HG03095 (cell line): ENCODE data around the gene DBR1.

Source experiments
- ATAC-seq: cut with Tn5 transposase; IDR thresholded peaks from one replicate; pipeline ENCODE4 v1.9.1; 2021; ENCODE audit warnings: moderate library complexity; ENCODE audit not compliant: unreplicated experiment

DBR1 gene, protein sequence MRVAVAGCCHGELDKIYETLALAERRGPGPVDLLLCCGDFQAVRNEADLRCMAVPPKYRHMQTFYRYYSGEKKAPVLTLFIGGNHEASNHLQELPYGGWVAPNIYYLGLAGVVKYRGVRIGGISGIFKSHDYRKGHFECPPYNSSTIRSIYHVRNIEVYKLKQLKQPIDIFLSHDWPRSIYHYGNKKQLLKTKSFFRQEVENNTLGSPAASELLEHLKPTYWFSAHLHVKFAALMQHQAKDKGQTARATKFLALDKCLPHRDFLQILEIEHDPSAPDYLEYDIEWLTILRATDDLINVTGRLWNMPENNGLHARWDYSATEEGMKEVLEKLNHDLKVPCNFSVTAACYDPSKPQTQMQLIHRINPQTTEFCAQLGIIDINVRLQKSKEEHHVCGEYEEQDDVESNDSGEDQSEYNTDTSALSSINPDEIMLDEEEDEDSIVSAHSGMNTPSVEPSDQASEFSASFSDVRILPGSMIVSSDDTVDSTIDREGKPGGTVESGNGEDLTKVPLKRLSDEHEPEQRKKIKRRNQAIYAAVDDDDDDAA

DNA sequence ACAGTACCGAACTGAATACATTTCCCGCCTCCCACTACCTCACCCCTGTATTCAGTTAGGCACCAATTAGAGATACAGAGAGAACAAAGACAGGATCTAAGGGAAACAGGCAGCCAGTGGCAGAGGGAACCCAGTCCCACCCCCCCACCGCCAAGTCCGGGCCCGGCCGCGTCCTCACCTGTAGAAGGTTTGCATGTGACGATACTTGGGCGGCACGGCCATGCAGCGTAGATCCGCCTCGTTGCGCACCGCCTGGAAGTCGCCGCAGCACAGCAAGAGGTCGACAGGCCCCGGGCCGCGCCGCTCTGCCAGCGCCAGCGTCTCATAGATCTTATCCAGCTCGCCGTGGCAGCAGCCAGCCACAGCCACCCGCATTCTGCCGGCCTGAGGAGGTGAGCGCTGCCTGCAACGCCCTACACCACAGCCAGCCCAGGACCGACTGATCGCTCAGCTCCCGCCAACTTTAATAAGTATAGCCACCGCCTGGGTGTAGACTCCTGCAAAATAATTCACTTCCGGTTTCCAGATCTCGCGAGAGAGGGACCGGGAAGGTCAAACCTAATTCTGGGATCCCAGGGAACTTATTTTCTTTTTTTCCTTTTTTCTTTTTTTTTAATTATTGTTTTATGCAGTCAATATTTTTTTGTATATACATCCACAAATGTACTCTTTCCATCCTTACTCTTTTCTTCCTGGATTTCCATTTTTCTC, at the start of gene DBR1:
TSS of gene DBR1 (minus strand) at position 501 of the 711 bp plus-strand sequence. CDS start at position 375, 126 bp downstream.
- ATAC-seq = peak; percentile 89

DNA sequence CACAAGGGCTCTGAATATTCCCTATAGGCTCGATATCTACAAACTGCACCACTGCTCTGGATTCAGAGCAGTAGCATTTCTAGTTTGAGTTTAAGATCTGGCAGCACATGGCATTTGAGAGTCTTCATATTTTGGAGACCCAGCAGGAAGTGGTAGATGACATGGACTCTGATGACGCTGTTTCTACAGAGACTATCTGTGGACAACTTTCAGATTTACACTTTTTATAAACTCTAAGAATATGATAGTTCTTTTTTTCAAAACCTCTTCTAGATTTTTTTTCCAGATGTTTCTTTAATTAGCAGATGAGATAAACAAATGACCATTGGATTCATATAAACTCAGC, 48.2 kb upstream of the DBR1 start:
- ATAC-seq = no peak

DNA sequence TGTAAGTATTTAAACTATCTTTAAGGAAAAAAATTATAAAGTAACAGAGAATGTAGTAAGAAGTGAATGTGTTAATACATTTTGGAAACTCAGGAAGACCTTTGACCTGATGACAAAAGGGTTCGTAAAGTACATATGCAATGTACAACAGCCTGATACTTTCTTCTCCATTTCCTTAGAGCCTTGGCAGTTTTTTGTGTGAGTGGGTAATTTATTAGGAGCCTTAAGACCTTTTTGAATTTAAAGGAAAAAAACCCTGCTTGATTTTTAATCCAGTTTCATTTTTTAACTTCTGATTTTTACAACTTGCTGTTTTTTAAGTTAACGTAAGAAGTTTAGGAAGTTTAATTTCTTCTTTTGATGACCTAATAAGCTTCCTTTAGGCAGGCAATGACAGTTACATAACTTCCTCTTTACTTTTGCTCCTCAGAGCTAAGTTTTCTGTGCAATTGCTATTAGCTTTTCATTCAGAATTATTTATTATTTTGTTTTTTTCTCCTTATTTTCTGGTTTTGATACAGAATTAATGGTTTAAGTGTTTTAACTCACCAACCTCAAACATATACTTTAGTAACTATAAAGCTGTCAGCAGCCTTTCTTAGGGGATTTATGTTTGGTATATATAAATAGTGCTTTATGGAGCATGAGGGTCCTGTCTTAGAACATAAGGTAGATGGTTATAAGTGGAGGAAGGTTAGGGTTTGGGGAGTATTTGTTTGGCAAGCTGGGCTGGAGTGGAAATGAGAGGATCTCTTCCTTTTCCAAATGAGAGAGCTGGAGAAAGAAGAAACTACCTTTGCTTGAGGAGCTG, 47.6 kb upstream of the DBR1 start:
- ATAC-seq = no peak

DNA sequence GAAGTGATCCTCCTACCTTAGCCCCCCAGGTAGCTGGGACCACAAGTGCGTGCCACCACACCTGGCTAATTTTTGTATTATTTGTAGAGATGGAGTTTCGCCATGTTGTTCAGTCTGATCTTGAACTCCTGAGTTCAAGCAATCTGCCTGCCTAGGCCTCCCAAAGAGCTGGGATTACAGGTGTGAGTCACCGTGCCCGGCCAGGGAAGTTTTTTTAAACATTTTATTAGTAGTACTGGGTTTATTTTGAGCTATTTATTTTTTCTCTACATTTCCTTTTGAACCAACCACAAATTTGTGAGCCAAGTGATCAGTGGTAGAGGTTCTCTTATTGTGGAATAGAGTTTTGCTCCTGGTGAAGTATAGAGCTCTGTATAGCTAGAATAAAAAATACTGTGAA, 46.1 kb upstream of the DBR1 start:
- no peak for ATAC-seq

DNA sequence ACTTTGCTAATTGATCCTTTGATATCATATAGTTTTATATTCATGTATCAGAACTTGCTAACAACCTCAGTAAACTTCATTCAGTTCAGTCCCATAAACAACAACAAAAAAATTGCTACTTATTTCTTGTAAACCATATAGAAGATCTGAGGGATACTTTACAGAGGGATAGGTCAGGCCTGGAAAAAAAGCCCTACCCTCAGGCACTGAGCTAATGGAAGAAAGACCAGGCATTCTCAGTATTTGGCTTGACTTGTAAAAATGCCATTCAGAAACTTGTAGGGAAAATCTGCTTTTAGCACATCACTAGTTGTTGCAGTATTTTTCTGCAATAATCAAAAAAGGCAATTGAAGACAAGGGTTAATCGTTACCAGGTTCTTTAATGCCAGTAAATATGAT, 45.5 kb upstream of the DBR1 start:
- ATAC-seq = no peak

DNA sequence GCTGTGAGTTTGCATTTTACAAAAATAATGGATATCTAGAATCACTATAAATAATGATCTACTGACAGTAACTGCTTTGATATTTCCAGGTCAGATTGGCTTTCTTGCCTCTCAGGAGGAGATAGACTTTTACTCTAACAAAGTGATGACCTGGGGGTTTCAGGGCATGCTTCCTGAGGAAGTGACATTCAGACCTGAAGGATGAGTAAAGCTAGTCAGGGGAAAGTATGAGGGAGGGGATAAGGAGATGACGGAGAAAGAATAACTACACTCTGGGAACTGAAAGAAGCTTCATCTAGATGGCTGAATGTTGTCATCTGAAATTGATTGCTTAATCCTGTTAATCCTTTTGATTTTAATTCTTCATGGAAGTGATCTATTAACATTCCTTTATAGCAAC, 44.5 kb upstream of the DBR1 start:
- ATAC-seq = no peak

DNA sequence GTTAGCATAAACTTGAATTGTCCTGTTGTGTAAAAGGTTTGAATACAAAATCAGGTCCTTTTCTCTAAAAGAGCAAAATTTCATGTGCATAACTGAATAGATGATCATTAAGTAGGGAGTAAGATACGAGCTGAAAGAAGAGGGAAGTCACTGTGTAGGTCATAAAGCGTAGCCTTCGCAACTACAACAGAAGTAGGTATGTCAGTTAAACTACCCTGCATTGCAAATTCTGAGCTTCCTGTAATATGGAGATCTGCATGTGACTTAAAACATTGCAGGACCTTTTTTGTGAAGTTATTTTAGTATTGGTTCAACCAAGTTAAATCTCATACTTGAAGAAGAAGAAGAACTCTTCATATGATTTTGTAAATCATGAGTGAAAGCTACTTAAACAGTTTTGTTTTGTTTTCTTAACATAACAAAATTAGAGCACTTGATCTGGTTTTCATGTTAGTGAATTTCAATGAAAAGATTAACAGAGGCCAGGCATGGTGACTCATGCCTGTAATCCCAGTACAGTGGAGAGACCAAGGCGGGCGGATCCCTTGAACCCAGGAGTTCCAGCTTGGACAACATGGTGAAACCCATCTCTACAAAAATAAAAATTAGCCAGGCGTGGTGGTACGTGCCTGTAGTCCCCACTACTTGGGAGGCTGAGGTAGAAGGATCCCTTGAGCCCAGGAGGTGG, 38.8 kb upstream of the DBR1 start:
- ATAC-seq = no peak

DNA sequence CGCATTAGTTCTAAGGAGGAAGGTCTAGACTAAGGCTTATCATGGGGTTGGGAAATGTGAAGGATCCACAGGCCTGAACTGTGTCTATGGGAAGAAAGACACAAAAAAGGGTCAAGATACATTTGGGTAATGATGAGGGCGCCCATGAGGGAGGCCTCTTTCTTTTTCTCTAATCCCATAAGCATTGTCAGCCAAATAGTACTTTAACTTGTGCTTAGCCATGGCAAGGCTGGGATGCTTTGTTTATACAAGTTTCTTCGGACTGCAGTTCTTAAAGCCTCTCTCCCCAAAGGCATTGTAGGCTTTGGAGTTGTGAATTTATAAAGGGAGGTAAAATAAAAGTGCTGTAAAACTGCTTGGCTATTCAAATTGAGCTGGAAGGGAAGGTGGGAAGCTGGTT, 35.8 kb upstream of the DBR1 start:
- ATAC-seq = no peak

DNA sequence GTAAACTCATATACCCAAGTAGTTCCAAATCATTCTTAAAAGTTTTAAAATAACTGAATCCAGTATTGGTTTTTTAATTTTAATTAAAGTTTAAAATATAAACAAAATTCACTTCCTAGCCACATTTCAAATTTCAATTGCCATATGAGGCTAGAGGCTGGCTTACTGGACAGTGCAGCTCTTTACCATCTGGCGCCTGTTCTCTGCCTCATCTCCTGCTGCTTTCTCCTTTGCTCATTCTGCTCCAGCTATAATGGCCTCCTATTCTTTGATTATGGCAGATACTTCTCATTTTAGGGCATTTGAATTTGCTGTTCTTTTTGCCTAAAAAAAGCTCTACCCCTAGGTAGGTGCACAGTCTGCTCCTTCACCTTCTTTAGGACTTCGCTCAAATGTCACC, 31.5 kb upstream of the DBR1 start:
- ATAC-seq = no peak

DNA sequence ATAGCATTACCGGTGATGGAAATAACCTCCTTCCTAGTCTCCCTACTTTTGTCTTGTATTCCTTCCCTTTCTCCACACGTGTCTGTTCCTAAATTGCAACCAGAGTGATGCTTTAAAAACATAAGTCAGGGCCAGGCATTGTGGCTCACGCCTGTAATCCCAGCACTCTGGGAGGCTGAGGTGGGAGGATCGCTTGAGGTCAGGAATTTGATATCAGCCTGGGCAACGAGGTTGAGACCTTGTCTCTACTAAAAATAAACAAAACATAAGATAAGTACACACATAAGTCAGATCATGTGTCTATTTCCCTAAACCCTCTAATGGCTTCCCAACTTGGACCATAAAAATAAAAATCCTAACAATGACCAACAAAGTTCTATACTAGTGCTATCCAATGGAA, 30.8 kb upstream of the DBR1 start:
- no peak for ATAC-seq

DNA sequence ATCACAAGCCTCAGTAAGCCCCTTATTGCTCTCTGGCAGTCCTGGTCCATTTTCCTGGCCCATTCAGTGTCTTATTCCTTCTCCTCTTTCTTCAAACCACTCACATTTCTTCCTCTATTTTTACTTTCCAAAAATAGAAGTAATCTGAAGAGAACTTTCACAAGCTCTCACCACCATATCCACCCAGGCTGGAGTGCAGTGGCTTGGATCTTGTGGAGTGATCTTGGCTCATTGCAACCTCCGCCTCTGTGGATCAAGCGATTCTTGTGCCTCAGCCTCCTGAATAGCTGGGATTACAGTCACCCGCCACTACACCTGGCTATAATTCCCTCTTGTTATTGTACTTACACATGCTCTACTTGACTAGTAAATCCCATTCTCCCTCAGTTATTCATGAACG, 29.2 kb upstream of the DBR1 start:
- no peak for ATAC-seq

DNA sequence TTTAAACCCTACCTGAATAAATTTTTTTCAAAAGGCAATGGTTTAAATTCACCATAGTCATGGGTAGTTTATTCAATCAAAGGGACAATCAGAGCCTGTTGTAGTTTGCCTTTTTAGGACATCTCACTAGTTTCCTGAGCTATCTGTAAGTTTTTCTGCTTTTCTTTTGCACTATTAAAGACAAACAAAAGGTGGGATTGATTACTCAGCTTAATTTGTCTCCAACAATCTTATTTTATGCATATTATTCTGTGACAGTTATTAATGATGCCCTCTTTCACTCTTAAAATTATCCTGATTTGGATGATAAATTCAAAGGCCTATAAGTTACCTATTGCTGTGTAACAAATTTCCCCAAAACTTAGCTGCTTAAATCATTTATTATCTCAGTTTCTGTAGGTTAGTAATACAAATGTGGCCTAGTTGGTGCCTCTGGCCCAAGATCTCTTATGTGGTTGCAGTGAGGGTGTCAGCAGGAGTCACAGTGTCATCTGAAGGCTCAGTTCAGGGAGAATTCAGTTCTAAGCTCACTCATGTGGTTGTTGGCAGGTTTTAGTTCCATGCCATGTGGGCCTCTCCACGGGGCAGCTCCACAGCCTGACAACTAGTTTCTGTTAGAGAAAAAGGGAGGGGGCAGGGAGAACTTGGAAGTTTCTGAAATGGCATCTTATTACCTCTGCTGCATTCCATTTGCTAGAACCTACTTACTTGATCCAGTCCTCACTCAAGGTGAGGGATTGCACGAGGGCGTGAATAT, 28.4 kb upstream of the DBR1 start:
- no peak for ATAC-seq

DNA sequence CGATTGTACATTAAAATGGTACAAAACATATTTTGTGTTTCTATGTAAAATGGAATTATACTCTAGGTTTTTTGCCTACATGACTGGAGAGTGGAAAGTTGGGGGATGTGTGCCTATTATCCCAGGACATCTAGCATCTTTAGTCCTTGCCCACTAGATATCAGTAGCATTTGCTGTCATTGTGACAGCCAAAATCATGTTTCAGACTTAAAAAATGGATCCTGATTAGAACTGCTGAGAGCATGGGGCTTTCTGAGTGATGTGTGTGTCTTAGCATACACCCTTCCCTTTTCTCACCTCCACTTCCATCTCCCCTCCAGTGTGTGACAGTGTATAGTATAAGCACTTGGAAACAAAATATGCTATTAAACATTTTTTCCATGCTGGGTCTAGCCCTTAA, 25.7 kb upstream of the DBR1 start:
- no peak for ATAC-seq

DNA sequence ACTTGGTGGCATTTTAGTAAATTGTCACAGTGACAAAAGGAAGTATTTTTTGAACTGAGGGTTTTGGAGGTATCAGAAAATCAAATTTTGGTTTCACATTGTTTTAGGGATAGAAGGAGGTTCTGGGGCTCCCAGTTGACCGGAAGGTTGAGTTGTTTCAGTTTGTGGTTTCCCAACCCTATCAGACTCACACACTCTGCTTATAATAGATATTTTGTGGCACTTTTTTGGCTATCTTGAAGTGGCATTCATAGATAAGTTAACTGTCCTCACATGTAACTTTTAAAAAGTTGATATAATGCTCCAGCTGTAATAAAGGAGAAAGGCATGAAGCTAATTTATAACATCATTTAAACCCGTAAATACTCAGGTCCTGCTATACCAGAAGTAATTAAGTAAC, 25.1 kb upstream of the DBR1 start:
- ATAC-seq = no peak

DNA sequence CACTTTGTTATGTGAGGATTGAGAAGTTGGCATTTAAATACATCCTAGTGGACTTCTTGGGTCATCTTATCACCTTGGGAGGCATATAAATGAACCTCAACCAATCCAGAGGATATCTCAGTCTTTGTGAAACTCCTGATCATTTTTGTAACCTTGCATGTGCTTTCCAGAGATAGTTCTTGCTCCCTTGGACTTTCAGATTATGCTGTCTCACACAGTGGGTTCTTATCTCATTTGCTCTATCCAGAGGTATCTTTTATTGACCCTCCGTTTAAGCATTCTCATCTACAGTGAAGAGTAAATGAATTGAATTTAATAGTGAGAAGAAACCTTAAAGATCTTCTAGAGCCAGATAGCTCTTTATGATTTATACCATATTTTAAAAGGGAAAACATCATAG, 22.8 kb upstream of the DBR1 start:
- no peak for ATAC-seq

DNA sequence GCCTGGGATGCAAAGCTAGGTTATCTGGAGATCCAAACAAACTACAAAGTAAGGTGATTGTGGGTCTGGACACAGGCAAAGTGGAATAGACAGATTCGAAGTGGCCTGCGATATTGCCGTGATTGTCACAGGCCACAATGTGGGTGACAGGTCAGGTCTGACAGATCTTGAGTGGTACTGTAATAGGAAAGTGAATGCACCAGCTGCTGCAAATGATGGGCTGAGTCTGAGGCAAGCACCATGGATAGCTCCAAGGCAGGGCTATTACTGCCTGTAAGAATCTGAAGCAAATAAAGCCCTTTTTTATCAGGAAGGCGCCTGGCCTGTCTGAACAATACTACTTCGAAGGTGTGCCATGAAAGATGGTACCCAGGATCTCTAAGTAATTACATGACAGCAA, 22.3 kb upstream of the DBR1 start:
- no peak for ATAC-seq

DNA sequence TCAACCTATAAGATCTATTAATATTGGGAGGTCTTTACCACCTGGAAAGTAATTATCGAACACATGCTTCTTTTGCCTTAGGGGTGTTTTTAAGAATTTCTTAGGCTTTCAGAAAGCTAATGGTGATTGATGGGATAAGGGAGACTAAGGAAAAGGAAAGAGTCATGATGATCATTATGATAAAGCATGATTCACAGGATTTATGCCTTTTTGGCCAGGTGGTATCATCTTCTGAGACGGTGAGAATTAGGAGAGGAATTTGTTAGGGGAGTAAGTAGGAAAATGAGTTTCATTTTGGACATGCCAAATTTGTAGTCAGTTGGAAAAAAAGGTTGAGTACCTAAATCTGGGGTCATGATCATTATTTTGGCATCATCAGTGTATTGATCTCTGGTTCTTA, 21.3 kb upstream of the DBR1 start:
- no peak for ATAC-seq

DNA sequence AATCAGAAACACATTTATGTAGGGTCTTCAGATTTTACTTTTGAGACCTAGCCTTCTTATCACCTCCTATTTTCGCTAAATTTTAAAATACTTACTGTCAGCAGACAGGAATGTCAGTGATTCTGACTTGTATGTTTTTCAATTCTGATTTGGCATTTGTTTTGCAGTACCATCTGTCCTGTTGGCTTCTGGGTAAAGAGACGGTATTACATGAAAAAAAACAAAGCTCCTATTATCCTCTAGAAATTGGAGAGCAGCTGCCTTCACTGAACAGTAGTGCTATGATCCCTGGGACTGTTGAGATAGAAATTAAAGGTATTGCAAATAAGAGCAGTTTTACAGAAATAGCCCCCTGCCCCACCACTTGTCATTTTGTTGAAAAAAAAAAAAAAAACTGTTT, 20.8 kb upstream of the DBR1 start:
- no peak for ATAC-seq

DNA sequence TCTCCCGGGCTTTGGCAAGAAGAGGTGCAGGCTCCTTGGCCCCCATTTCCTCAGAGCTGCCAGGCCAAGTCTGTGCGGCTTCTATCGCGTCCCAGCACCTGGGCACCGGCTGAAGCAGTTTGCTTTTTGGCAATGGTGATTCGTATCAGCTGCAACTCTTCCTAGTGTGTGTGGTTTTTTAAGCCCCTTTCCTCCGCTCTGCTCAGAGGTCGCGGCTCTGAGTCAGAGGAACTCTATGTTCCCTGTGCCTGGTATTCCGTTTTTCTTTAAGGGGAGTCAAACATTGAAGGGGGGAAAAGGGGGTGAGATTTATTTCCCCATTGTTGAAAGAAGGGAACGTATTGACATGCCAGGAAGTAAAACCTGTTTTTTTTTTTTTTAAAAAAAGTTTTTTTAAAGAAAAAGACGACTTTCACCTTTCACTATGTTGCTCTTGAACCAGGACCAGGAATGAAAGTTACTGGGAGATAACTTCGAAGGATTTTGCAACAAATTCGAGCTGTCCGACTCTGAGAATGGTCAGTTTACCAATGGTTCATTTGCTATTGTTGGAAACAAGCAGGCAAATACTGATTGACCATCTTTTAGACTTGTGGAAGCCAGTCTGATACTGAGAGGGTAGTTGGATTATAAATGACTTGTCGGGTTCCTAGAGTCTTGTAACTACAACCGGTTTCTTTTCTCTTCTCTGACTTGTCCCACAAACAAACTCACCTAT, 13.5 kb upstream of the DBR1 start:
- no peak for ATAC-seq
